C1 segment of cervical spinal cord (tissue), 14 donors: Measurements from ENCODE around the gene NPFFR1.
"Not testable (repeated sequence)": the region's sequence is repeated elsewhere in the genome, so short reads cannot be mapped to it uniquely, and the experiment has no call there.

Experiments used
- DNase-seq, 14 donors: peaks; one replicate each; lab custom pipeline; 2025; lab: John Stamatoyannopoulos, UW

NPFFR1 gene

GRCh38 chr10:70286616-70287015, 2.8 kb upstream of the NPFFR1 start:
- no peak for DNase-seq

GRCh38 chr10:70285476-70285831, 1.6 kb upstream of the NPFFR1 start:
- no peak for DNase-seq

GRCh38 chr10:70284542-70285475, 1.0 kb upstream of the NPFFR1 start:
- no peak for DNase-seq

- DNase-seq, result peak in 1 of 14 donors; percentile 37
These were observed 746 bp downstream of the NPFFR1 start for GRCh38 chr10:70283071-70283444.

- no peak for DNase-seq
These were observed 2.2 kb downstream of the NPFFR1 start for GRCh38 chr10:70281609-70282008.

- no peak for DNase-seq
These were observed 3.7 kb downstream of the NPFFR1 start for GRCh38 chr10:70280099-70280498.

GRCh38 chr10:70277396-70278030, 6.3 kb downstream of the NPFFR1 start:
- peak in 2 of 14 donors; percentile 12 to 80 for DNase-seq

GRCh38 chr10:70274643-70275042, 9.2 kb downstream of the NPFFR1 start:
- DNase-seq, result peak in 7 of 14 donors; percentile 28 to 46 (median 35)

GRCh38 chr10:70272925-70273316, 10.9 kb downstream of the NPFFR1 start:
- DNase-seq, result no peak

- no peak for DNase-seq
These were observed 11.5 kb downstream of the NPFFR1 start for GRCh38 chr10:70271996-70272924.

- no peak for DNase-seq
These were observed 12.9 kb downstream of the NPFFR1 start for GRCh38 chr10:70270952-70271351.

GRCh38 chr10:70269741-70270140, 14.1 kb downstream of the NPFFR1 start:
- no peak for DNase-seq

- no peak for DNase-seq
These were observed 15.4 kb downstream of the NPFFR1 start for GRCh38 chr10:70268376-70268775.

- no peak for DNase-seq
These were observed 16.5 kb downstream of the NPFFR1 start for GRCh38 chr10:70267161-70267933.

- no peak for DNase-seq
These were observed 17.1 kb downstream of the NPFFR1 start for GRCh38 chr10:70266701-70267100.

- DNase-seq, result no peak
These were observed 17.7 kb downstream of the NPFFR1 start for GRCh38 chr10:70266056-70266455.

GRCh38 chr10:70265032-70265689, 18.6 kb downstream of the NPFFR1 start:
- peak in 2 of 14 donors; percentile 15 to 21 for DNase-seq

- DNase-seq, result no peak
These were observed 23.1 kb downstream of the NPFFR1 start for GRCh38 chr10:70260734-70261133.

- DNase-seq, result no peak
These were observed 23.5 kb downstream of the NPFFR1 start for GRCh38 chr10:70260259-70260658.

GRCh38 chr10:70258216-70258615, 25.6 kb downstream of the NPFFR1 start:
- no peak for DNase-seq

- not testable (repeated sequence) for DNase-seq
These were observed 26.0 kb downstream of the NPFFR1 start for GRCh38 chr10:70257816-70258215.
